ENCODE measurements around the gene WDR7. TPM values are rescaled to one million over a fixed set of nuclear protein-coding genes. Genes with fewer than 3 reads are reported as not detected.

The WDR7 gene
- total and polyA plus RNA-seq, 4 donors, result 3.7 to 42.7 (median 19.0) TPM

DNA sequence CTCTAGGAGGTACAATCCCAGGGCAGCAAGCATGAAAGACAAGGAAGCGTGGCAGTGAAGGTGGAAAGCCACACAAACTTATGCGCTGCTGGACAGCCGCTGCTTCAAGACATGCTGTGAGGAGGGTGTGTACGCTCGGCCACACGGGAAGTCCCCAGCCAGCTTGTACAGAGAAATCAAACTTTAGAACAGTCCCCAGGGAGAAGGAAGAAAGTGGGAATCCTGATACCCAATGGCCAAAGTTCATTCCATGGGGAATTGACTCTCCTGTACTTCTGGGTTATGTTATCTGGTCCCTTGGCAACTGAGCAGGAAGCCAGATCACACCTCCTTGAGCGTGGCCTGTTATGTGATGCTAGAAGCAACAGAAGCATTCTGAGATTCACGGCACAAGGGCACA is 409.7 kb downstream of the WDR7 start:
- Histone ChIP-seq H3K36me3 (ENCODE audit: control insufficient read depth in 4 of 4, insufficient read depth in 4 of 4, low read length in 4 of 4) (no peaks in the 10 kb centered on the region), H3K9me3 (ENCODE audit: control insufficient read depth in 4 of 4, insufficient read depth in 3 of 4, low read length in 3 of 4) (peaks cover 0 to 7% (median 0%) of the 10 kb centered on the region in 4 donors), H3K27me3 (ENCODE audit: control insufficient read depth in 3 of 3, insufficient read depth in 3 of 3, low read length in 2 of 3) (peaks cover 0 to 5% (median 4%) of the 10 kb centered on the region in 3 donors), H3K4me3 (no peak overlapping the region), H3K9ac (ENCODE audit: insufficient read depth in 1 of 2, low read length in 2 of 2) (no peak overlapping the region), H3K27ac (ENCODE audit: low read depth in 1 of 2, low read length in 1 of 2) (no peak overlapping the region), H3K4me1 (ENCODE audit: control insufficient read depth in 5 of 5, insufficient read depth in 5 of 5, low read length in 5 of 5) (no peaks in the 10 kb centered on the region)
- ATAC-seq (ENCODE audit: insufficient read depth, low FRiP score) (no peak), DNase-seq (no peak)
- TF ChIP-seq, protein P1, sequence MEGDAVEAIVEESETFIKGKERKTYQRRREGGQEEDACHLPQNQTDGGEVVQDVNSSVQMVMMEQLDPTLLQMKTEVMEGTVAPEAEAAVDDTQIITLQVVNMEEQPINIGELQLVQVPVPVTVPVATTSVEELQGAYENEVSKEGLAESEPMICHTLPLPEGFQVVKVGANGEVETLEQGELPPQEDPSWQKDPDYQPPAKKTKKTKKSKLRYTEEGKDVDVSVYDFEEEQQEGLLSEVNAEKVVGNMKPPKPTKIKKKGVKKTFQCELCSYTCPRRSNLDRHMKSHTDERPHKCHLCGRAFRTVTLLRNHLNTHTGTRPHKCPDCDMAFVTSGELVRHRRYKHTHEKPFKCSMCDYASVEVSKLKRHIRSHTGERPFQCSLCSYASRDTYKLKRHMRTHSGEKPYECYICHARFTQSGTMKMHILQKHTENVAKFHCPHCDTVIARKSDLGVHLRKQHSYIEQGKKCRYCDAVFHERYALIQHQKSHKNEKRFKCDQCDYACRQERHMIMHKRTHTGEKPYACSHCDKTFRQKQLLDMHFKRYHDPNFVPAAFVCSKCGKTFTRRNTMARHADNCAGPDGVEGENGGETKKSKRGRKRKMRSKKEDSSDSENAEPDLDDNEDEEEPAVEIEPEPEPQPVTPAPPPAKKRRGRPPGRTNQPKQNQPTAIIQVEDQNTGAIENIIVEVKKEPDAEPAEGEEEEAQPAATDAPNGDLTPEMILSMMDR (IDR thresholded peaks at IDR 0.05; ENCODE audit: control extremely low read depth, extremely low read depth), result no peak
- WGBS, 2 donors, result 80 to 94% methylated on average over 8 of the region's 8 CpGs

DNA sequence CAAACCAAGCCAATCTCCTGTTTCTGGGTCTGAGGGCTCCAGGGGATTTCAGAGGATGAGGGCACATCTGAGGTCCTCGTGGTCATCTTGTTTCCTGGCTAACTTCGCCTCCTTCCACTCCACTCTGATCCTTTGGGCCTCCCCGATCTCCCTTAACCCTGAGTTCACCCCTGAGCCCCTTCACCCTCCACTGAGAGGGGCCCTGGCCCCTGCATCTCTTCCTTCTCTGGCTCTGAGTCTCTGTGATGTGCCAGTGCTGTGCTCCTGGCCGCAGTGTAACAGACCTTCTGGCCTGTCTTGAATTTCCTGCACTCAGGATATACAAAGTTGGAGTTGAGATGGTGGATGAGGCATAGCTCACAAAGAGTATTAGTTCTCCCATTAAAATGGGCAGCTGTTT is 411.0 kb downstream of the WDR7 start:
- no peak overlapping the region for H3K27ac ChIP-seq (ENCODE audit: low read depth in 1 of 2, low read length in 1 of 2)
- H3K4me1 ChIP-seq (ENCODE audit: control insufficient read depth in 5 of 5, insufficient read depth in 5 of 5, low read length in 5 of 5), result no peaks in the 10 kb centered on the region
- ATAC-seq (ENCODE audit: insufficient read depth, low FRiP score), result no peak
- 78 to 83% methylated on average over 4 of the region's 4 CpGs for WGBS, 2 donors
- H3K4me3 ChIP-seq, result no peak overlapping the region
- H3K9ac ChIP-seq (ENCODE audit: insufficient read depth in 1 of 2, low read length in 2 of 2), result no peak overlapping the region
- no peaks in the 10 kb centered on the region for H3K36me3 ChIP-seq (ENCODE audit: control insufficient read depth in 4 of 4, insufficient read depth in 4 of 4, low read length in 4 of 4)
- peaks cover 0 to 6% (median 0%) of the 10 kb centered on the region in 4 donors for H3K9me3 ChIP-seq (ENCODE audit: control insufficient read depth in 4 of 4, insufficient read depth in 3 of 4, low read length in 3 of 4)
- peaks cover 0 to 5% (median 4%) of the 10 kb centered on the region in 3 donors for H3K27me3 ChIP-seq (ENCODE audit: control insufficient read depth in 3 of 3, insufficient read depth in 3 of 3, low read length in 2 of 3)
- no peak for DNase-seq
- TF ChIP-seq, protein P1 (IDR thresholded peaks at IDR 0.05; ENCODE audit: control extremely low read depth, extremely low read depth), result no peak

DNA sequence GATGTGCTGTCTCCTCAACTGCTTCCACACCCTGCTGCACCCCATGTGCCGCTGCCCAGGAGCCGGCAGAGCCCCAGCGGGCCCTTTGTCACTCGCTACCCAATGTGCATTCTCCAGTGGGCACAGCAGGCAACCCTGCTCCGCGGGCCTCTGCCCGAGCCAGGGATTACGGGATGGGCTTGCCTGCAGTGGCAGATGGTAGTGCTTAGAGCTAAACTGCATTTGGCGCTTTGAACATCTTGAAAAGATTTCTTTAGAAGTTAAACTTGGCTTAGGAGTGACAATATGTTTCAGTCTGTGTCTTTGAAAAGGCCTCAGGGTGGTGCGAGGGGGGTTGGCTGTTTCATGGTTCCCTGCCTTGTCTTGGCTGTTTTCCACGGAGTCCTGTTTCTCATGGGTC is 411.7 kb downstream of the WDR7 start:
- DNase-seq (peak in 2 of 3 donors; percentile 29 to 35), ATAC-seq (ENCODE audit: insufficient read depth, low FRiP score) (no peak)
- TF ChIP-seq, protein P1 (IDR thresholded peaks at IDR 0.05; ENCODE audit: control extremely low read depth, extremely low read depth), result no peak
- peaks cover 0 to 4% (median 0%) of the 10 kb centered on the region in 3 donors for H3K27me3 ChIP-seq (ENCODE audit: control insufficient read depth in 3 of 3, insufficient read depth in 3 of 3, low read length in 2 of 3)
- no peaks in the 10 kb centered on the region for H3K36me3 ChIP-seq (ENCODE audit: control insufficient read depth in 4 of 4, insufficient read depth in 4 of 4, low read length in 4 of 4)
- no peaks in the 10 kb centered on the region for H3K4me1 ChIP-seq (ENCODE audit: control insufficient read depth in 5 of 5, insufficient read depth in 5 of 5, low read length in 5 of 5)
- no peak overlapping the region for H3K4me3 ChIP-seq
- no peak overlapping the region for H3K9ac ChIP-seq (ENCODE audit: insufficient read depth in 1 of 2, low read length in 2 of 2)
- 77 to 90% methylated on average over 11 of the region's 11 CpGs for WGBS, 2 donors
- H3K27ac ChIP-seq (ENCODE audit: low read depth in 1 of 2, low read length in 1 of 2), result no peak overlapping the region
- H3K9me3 ChIP-seq (ENCODE audit: control insufficient read depth in 4 of 4, insufficient read depth in 3 of 4, low read length in 3 of 4), result peaks cover 0 to 6% (median 0%) of the 10 kb centered on the region in 4 donors

DNA sequence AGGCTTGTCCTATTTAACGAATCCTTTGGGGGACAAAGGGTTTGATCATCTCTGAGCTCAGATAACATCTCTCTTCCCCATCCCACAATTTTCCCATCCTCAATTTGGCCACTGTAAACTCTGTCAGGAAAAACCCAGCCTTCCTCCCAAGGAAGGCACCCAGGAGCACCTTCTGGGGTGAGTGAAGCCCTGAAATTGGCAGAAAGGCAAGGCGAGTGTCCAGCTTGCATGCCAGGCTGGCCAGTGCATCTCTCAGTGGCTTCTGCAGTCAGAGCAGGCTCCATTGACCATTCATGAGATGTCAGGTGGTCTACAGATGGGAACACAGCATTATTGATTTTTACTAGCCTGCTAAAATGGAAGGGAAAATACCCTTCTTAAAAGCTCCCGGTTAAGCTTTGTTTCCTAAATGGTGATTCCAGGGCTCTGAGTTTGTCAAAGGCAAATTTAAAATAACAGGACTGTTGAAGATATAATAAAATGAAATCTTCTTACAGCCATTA is 412.5 kb downstream of the WDR7 start:
- Histone ChIP-seq H3K36me3 (ENCODE audit: control insufficient read depth in 4 of 4, insufficient read depth in 4 of 4, low read length in 4 of 4) (no peaks in the 10 kb centered on the region), H3K4me3 (no peak overlapping the region), H3K27ac (ENCODE audit: low read depth in 1 of 2, low read length in 1 of 2) (no peak overlapping the region), H3K4me1 (ENCODE audit: control insufficient read depth in 5 of 5, insufficient read depth in 5 of 5, low read length in 5 of 5) (no peaks in the 10 kb centered on the region), H3K9ac (ENCODE audit: insufficient read depth in 1 of 2, low read length in 2 of 2) (no peak overlapping the region), H3K9me3 (ENCODE audit: control insufficient read depth in 4 of 4, insufficient read depth in 3 of 4, low read length in 3 of 4) (peaks cover 0 to 6% (median 0%) of the 10 kb centered on the region in 4 donors), H3K27me3 (ENCODE audit: control insufficient read depth in 3 of 3, insufficient read depth in 3 of 3, low read length in 2 of 3) (peaks cover 0 to 4% (median 0%) of the 10 kb centered on the region in 3 donors)
- 79 to 96% methylated on average over 3 of the region's 3 CpGs for WGBS, 2 donors
- ATAC-seq (ENCODE audit: insufficient read depth, low FRiP score), result no peak
- no peak for DNase-seq
- TF ChIP-seq, protein P1 (IDR thresholded peaks at IDR 0.05; ENCODE audit: control extremely low read depth, extremely low read depth), result no peak

Data from lung (tissue), 12 donors.